Measurements from ENCODE around the gene TMEM131L.

The TMEM131L gene

GRCh38 chr4:153419673-153420278, 46.4 kb upstream of the TMEM131L start:
- Histone ChIP-seq H3K36me3 (ENCODE audit: control insufficient read depth, insufficient read depth, low read length) (no peaks in the 10 kb centered on the region), H3K18ac (ENCODE audit: low read length) (no peak overlapping the region), H3K79me1 (ENCODE audit: low read length) (no peaks in the 10 kb centered on the region), H4K8ac (ENCODE audit: low read depth, low read length) (no peak overlapping the region), H3K79me2 (ENCODE audit: control insufficient read depth, insufficient read depth, low read length) (no peaks in the 10 kb centered on the region), H3K23ac (ENCODE audit: low read length) (no peak overlapping the region), H3K4me1 (ENCODE audit: control insufficient read depth, low read depth, low read length) (no peaks in the 10 kb centered on the region), H3K56ac (ENCODE audit: low read length) (no peak overlapping the region), H2BK5ac (ENCODE audit: low read length) (no peak overlapping the region), H2AK5ac (ENCODE audit: low read length) (no peak overlapping the region), H3K9ac (ENCODE audit: low read length) (no peak overlapping the region), H3K4me3 (ENCODE audit: low read length) (no peak overlapping the region), H2BK120ac (ENCODE audit: low read depth, low read length) (no peak overlapping the region), H3K4ac (ENCODE audit: low read depth, low read length) (no peak overlapping the region), H4K5ac (ENCODE audit: low read length) (no peak overlapping the region), H3K27me3 (ENCODE audit: insufficient read depth, low read length, poor library complexity) (no peaks in the 10 kb centered on the region), H3K27ac (ENCODE audit: low read depth, low read length) (no peak overlapping the region), H2BK15ac (replicated peaks; ENCODE audit: low read depth) (no peak overlapping the region), H3K4me2 (ENCODE audit: low read length) (no peak overlapping the region)
- DNase-seq, result no peak
- no CpG with 5 or more reads among the region's 9 CpGs for WGBS (ENCODE audit: extremely low coverage, insufficient coverage, low lambda C conversion rate)

DNA sequence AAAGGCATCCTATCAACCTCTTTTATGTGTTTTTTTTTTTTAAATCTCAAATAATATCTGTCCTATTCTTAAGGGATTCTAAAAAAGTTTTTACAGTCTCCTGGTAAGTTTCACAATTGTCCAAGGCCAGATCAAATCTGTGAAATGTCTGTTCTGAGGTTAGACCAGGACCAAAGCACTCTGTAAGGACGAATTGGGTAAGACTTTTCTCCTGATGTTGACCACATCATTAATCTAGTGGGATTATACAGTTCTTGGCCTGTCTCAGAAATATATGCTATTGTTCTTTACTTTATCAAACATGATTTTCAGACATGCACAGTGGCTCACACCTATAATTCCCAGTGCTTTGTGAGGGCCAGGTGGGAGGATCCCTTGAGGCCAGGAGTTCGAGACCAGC, 45.8 kb upstream of the TMEM131L start:
- Histone ChIP-seq H3K4me1 (ENCODE audit: control insufficient read depth, low read depth, low read length) (no peaks in the 10 kb centered on the region), H3K36me3 (ENCODE audit: control insufficient read depth, insufficient read depth, low read length) (no peaks in the 10 kb centered on the region), H3K18ac (ENCODE audit: low read length) (no peak overlapping the region), H2BK15ac (replicated peaks; ENCODE audit: low read depth) (no peak overlapping the region), H3K23ac (ENCODE audit: low read length) (no peak overlapping the region), H3K79me1 (ENCODE audit: low read length) (no peaks in the 10 kb centered on the region), H3K9ac (ENCODE audit: low read length) (no peak overlapping the region), H4K8ac (ENCODE audit: low read depth, low read length) (no peak overlapping the region), H3K27ac (ENCODE audit: low read depth, low read length) (no peak overlapping the region), H4K5ac (ENCODE audit: low read length) (no peak overlapping the region), H3K4ac (ENCODE audit: low read depth, low read length) (no peak overlapping the region), H3K4me3 (ENCODE audit: low read length) (no peak overlapping the region), H3K4me2 (ENCODE audit: low read length) (no peak overlapping the region), H2AK5ac (ENCODE audit: low read length) (no peak overlapping the region), H3K27me3 (ENCODE audit: insufficient read depth, low read length, poor library complexity) (no peaks in the 10 kb centered on the region), H2BK5ac (ENCODE audit: low read length) (no peak overlapping the region), H3K79me2 (ENCODE audit: control insufficient read depth, insufficient read depth, low read length) (no peaks in the 10 kb centered on the region), H3K56ac (ENCODE audit: low read length) (no peak overlapping the region), H2BK120ac (ENCODE audit: low read depth, low read length) (no peak overlapping the region)
- no CpG with 5 or more reads among the region's 2 CpGs for WGBS (ENCODE audit: extremely low coverage, insufficient coverage, low lambda C conversion rate)
- DNase-seq, result no peak

DNA sequence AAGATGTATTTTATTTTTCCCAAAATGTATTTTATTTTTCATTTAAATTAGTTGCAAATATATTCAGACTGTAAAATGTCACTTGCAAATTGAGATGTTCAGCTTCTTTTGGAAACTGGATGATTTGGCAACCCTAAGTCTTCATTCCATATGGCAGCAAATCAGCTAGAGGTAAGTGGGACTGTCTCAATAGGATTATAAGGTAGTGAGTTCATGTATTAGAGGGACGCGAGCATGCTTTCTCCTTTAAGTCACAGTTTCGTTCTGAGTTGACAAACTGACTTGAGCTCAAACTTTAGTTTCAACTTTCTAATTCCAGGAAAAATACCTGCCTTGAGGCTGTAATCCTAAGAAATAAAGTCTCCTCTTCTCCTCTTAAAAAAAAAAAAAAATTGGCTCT, 44.2 kb upstream of the TMEM131L start:
- no peak for DNase-seq
- Histone ChIP-seq H3K4ac (ENCODE audit: low read depth, low read length) (no peak overlapping the region), H3K4me1 (ENCODE audit: control insufficient read depth, low read depth, low read length) (no peaks in the 10 kb centered on the region), H3K56ac (ENCODE audit: low read length) (no peak overlapping the region), H3K4me3 (ENCODE audit: low read length) (no peak overlapping the region), H2BK120ac (ENCODE audit: low read depth, low read length) (no peak overlapping the region), H3K23ac (ENCODE audit: low read length) (no peak overlapping the region), H3K9ac (ENCODE audit: low read length) (no peak overlapping the region), H2BK15ac (replicated peaks; ENCODE audit: low read depth) (no peak overlapping the region), H4K5ac (ENCODE audit: low read length) (no peak overlapping the region), H2AK5ac (ENCODE audit: low read length) (no peak overlapping the region), H2BK5ac (ENCODE audit: low read length) (no peak overlapping the region), H3K79me2 (ENCODE audit: control insufficient read depth, insufficient read depth, low read length) (no peaks in the 10 kb centered on the region), H3K4me2 (ENCODE audit: low read length) (no peak overlapping the region), H3K27ac (ENCODE audit: low read depth, low read length) (no peak overlapping the region), H4K8ac (ENCODE audit: low read depth, low read length) (no peak overlapping the region), H3K79me1 (ENCODE audit: low read length) (no peaks in the 10 kb centered on the region), H3K27me3 (ENCODE audit: insufficient read depth, low read length, poor library complexity) (no peaks in the 10 kb centered on the region), H3K18ac (ENCODE audit: low read length) (no peak overlapping the region), H3K36me3 (ENCODE audit: control insufficient read depth, insufficient read depth, low read length) (no peaks in the 10 kb centered on the region)
- no CpG with 5 or more reads among the region's 3 CpGs for WGBS (ENCODE audit: extremely low coverage, insufficient coverage, low lambda C conversion rate)

DNA sequence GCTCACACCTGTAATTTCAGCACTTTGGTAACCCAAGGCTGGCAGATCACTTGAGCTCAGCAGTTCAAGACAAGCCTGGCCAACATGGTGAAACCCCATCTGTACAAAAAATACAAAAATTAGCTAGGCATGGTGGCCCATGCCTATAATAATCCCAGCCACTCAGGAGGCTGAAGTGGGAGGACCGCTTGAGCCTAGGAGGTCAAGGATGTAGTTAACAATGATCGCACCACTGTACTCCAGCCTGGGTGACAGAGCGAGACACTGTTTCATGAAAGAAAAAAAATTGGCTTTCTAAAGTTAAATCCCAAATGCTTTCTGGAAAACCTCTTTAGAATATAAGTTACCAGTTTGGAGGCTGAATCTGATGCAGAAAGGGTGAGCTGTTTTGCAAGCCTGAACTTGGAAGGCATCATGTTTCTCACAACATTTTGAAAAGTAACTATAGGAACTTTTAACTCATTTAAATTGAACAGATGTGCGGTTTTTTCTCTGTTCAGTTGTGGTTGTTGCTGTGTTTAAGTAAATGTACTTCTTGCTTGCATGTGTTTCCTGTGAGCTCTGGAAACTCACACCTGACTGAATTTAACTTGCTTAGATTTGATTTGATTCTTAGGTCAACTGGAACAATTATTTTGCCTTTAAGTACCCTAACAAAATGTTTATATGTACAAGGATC, 39.8 kb upstream of the TMEM131L start:
- Histone ChIP-seq H3K79me1 (ENCODE audit: low read length) (no peaks in the 10 kb centered on the region), H3K56ac (ENCODE audit: low read length) (no peak overlapping the region), H4K5ac (ENCODE audit: low read length) (no peak overlapping the region), H4K8ac (ENCODE audit: low read depth, low read length) (no peak overlapping the region), H3K18ac (ENCODE audit: low read length) (no peak overlapping the region), H3K79me2 (ENCODE audit: control insufficient read depth, insufficient read depth, low read length) (no peaks in the 10 kb centered on the region), H3K27ac (ENCODE audit: low read depth, low read length) (no peak overlapping the region), H2BK5ac (ENCODE audit: low read length) (no peak overlapping the region), H3K4me2 (ENCODE audit: low read length) (no peak overlapping the region), H3K4me3 (ENCODE audit: low read length) (no peak overlapping the region), H2BK120ac (ENCODE audit: low read depth, low read length) (no peak overlapping the region), H3K4ac (ENCODE audit: low read depth, low read length) (no peak overlapping the region), H3K9ac (ENCODE audit: low read length) (no peak overlapping the region), H3K27me3 (ENCODE audit: insufficient read depth, low read length, poor library complexity) (no peaks in the 10 kb centered on the region), H3K36me3 (ENCODE audit: control insufficient read depth, insufficient read depth, low read length) (no peaks in the 10 kb centered on the region), H2BK15ac (replicated peaks; ENCODE audit: low read depth) (no peak overlapping the region), H3K4me1 (ENCODE audit: control insufficient read depth, low read depth, low read length) (no peaks in the 10 kb centered on the region), H3K23ac (ENCODE audit: low read length) (no peak overlapping the region), H2AK5ac (ENCODE audit: low read length) (no peak overlapping the region)
- DNase-seq, result no peak
- WGBS (ENCODE audit: extremely low coverage, insufficient coverage, low lambda C conversion rate), result no CpG with 5 or more reads among the region's 4 CpGs

DNA sequence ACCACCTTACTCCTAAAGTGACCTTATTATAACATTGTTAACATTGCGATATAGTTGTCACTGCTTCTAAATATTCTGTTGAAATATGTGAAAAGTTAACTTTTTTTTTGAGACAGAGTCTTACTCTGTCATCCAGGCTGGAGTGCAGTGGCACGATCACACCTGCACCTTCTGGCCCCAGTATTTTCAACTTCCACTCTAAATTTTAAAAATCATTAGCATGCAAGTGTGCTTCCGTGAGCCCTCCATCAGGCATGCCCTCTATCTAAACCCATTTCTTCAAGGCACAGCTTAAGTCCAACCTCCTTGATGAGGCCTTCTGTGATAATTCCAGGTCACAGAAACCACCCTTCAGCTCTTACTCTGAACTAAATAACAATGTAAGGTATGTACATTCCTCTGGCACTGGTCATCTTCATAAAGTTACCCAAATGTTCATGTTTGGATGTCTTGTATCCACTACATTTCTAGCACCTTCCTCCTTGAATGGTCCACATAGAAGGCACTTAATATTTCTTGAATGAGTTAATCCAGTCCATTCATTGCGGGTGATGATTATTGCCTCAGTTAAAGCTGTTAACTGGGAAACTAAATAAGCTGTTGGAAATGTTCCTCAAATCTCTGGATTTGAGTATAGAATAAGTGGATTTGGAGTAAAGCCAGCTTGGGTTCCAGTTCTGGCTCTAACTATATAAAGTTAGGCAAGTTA, 38.6 kb upstream of the TMEM131L start:
- Histone ChIP-seq H3K9ac (ENCODE audit: low read length) (no peak overlapping the region), H3K36me3 (ENCODE audit: control insufficient read depth, insufficient read depth, low read length) (no peaks in the 10 kb centered on the region), H3K4me2 (ENCODE audit: low read length) (no peak overlapping the region), H3K27me3 (ENCODE audit: insufficient read depth, low read length, poor library complexity) (no peaks in the 10 kb centered on the region), H3K18ac (ENCODE audit: low read length) (no peak overlapping the region), H4K5ac (ENCODE audit: low read length) (no peak overlapping the region), H2BK120ac (ENCODE audit: low read depth, low read length) (no peak overlapping the region), H4K8ac (ENCODE audit: low read depth, low read length) (no peak overlapping the region), H3K4ac (ENCODE audit: low read depth, low read length) (no peak overlapping the region), H3K79me2 (ENCODE audit: control insufficient read depth, insufficient read depth, low read length) (no peaks in the 10 kb centered on the region), H3K79me1 (ENCODE audit: low read length) (no peaks in the 10 kb centered on the region), H3K4me3 (ENCODE audit: low read length) (no peak overlapping the region), H3K4me1 (ENCODE audit: control insufficient read depth, low read depth, low read length) (no peaks in the 10 kb centered on the region), H3K23ac (ENCODE audit: low read length) (no peak overlapping the region), H2BK15ac (replicated peaks; ENCODE audit: low read depth) (no peak overlapping the region), H3K56ac (ENCODE audit: low read length) (no peak overlapping the region), H2AK5ac (ENCODE audit: low read length) (no peak overlapping the region), H3K27ac (ENCODE audit: low read depth, low read length) (no peak overlapping the region), H2BK5ac (ENCODE audit: low read length) (no peak overlapping the region)
- no peak for DNase-seq
- no CpG with 5 or more reads among the region's 4 CpGs for WGBS (ENCODE audit: extremely low coverage, insufficient coverage, low lambda C conversion rate)

Measured in mesendoderm (in vitro differentiated cells).